8988T (cell line): ENCODE results near the gene IQGAP2.
"Not testable (repeated sequence)": the region's sequence is repeated elsewhere in the genome, so short reads cannot be mapped to it uniquely, and the experiment has no call there.

Source experiments
- DNase-seq: peaks from one replicate; pipeline ENCODE4 v3.0.0; 2011

Gene IQGAP2

GRCh38 chr5:76724871-76725270, 321.8 kb downstream of the IQGAP2 start:
- no peak for DNase-seq

GRCh38 chr5:76728965-76729364, 325.9 kb downstream of the IQGAP2 start:
- no peak for DNase-seq

GRCh38 chr5:76729373-76730290, 326.5 kb downstream of the IQGAP2 start:
- no peak for DNase-seq

- no peak for DNase-seq
Observed at GRCh38 chr5:76732405-76733048, 329.4 kb downstream of the IQGAP2 start.

GRCh38 chr5:76733049-76733417, 329.9 kb downstream of the IQGAP2 start:
- no peak for DNase-seq

- DNase-seq, result no peak
Observed at GRCh38 chr5:76735762-76736545, 332.9 kb downstream of the IQGAP2 start.

- DNase-seq, result no peak
Observed at GRCh38 chr5:76736679-76737556, 333.8 kb downstream of the IQGAP2 start.

- DNase-seq, result no peak
Observed at GRCh38 chr5:76737846-76738245, 334.8 kb downstream of the IQGAP2 start.

- DNase-seq, result not testable (repeated sequence)
Observed at GRCh38 chr5:76741506-76741905, 338.4 kb downstream of the IQGAP2 start.

GRCh38 chr5:76742583-76742982, 339.5 kb downstream of the IQGAP2 start:
- DNase-seq, result no peak

- DNase-seq, result no peak
Observed at GRCh38 chr5:76744632-76745031, 341.5 kb downstream of the IQGAP2 start.

- no peak for DNase-seq
Observed at GRCh38 chr5:76745670-76746069, 342.6 kb downstream of the IQGAP2 start.

- DNase-seq, result no peak
Observed at GRCh38 chr5:76746677-76747076, 343.6 kb downstream of the IQGAP2 start.

- no peak for DNase-seq
Observed at GRCh38 chr5:76747706-76748105, 344.6 kb downstream of the IQGAP2 start.

GRCh38 chr5:76751291-76751690, 348.2 kb downstream of the IQGAP2 start:
- no peak for DNase-seq

GRCh38 chr5:76754668-76755078, 351.6 kb downstream of the IQGAP2 start:
- no peak for DNase-seq

GRCh38 chr5:76755779-76756637, 352.9 kb downstream of the IQGAP2 start:
- DNase-seq, result no peak

GRCh38 chr5:76757049-76757448, 354.0 kb downstream of the IQGAP2 start:
- DNase-seq, result no peak
